GM12875 (cell line): ENCODE measurements around the gene KCNK17.

Experiments
- H3K4me3 ChIP-seq: one replicate; pipeline ENCODE4 v1.5.1; 2011; ENCODE audit warnings: low read depth, low read length, control low read depth
- TF ChIP-seq, protein P1 (sequence below): IDR thresholded peaks from 2 replicates; pipeline ENCODE4 v1.5.1; 2011; ENCODE audit warnings: low read depth, mild to moderate bottlenecking, control low read depth, inconsistent platforms, low read length, moderate library complexity, borderline replicate concordance; ENCODE audit not compliant: insufficient read depth

Gene KCNK17

DNA sequence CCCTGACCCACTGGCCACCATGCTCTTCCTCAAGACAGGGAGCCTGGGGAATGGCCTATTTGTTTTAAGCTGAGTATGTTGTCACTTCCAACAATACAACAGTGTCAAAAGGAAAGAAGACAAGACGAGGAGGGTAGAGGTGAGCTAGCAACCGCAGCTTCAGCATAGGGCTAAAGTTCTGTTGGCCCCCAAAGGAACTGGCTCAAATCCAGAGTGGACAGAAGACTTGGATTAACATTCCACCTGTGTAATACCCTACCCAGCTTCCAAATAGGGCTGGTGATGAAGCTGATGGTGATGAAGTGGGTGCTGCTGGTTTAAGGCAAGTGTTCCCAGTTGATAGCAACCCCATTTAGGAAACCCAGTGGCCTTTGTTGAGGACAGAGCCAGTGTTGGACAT, 53.3 kb downstream of the KCNK17 start:
- TF ChIP-seq, protein P1, sequence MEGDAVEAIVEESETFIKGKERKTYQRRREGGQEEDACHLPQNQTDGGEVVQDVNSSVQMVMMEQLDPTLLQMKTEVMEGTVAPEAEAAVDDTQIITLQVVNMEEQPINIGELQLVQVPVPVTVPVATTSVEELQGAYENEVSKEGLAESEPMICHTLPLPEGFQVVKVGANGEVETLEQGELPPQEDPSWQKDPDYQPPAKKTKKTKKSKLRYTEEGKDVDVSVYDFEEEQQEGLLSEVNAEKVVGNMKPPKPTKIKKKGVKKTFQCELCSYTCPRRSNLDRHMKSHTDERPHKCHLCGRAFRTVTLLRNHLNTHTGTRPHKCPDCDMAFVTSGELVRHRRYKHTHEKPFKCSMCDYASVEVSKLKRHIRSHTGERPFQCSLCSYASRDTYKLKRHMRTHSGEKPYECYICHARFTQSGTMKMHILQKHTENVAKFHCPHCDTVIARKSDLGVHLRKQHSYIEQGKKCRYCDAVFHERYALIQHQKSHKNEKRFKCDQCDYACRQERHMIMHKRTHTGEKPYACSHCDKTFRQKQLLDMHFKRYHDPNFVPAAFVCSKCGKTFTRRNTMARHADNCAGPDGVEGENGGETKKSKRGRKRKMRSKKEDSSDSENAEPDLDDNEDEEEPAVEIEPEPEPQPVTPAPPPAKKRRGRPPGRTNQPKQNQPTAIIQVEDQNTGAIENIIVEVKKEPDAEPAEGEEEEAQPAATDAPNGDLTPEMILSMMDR, result no peak
- H3K4me3 ChIP-seq, result no peak overlapping the region

DNA sequence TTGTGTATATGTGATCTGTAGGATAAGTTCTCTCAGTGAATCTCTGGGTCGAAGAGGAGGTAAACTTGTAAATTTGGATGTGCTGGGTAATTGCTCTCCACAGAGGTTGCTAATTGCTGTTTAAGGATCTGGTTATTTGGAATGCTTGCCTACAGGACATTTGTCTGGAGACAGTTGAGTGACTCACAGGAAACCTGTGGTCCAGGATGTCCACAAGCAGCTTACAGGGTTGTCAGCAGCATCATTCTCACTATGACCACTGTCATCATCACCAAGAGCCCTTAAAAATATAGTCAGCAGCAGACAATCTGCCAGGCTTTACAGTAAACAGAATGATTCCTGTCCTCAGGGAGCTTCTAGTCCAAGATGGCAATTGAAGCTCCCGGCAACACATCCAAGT, 53.8 kb downstream of the KCNK17 start:
- H3K4me3 ChIP-seq, result no peak overlapping the region
- TF ChIP-seq, protein P1, result no peak

DNA sequence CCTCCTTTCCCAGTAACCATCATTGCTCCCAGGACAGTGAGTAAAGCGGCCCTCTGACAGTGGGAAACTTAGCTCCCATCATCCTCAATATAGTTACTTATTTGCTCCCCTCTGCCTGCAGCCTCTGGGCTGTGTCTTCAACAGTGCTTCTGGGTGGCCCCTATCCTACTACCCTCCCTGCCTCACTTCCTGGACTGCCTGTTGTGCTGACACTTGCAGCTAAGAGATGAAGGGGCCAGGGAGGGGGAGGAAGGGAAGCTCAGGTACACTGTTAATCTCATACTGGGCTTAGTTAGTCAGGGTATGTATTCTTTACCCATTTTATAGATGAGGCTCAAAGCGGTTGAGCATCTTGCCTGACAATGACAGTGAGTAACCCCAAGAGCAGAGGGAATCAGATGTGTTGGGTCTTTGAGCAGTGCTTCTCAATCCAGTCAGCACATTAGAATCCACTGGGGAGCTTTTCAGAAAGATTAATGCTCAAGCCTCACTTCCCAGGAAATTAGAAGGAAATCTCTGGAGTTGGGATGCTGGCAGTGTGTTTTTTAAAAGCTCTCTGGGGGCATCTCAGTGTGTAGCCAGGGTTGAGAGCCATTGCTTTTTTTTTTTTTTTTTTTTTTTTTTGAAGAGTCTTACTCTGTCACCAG, 57.8 kb downstream of the KCNK17 start:
- TF ChIP-seq, protein P1, result no peak
- H3K4me3 ChIP-seq, result no peak overlapping the region

GRCh38 chr6:39254999-39255535, 59.2 kb downstream of the KCNK17 start:
- TF ChIP-seq, protein P1, result no peak
- no peak overlapping the region for H3K4me3 ChIP-seq

- TF ChIP-seq, protein P1, result no peak
- H3K4me3 ChIP-seq, result no peak overlapping the region
Observed at GRCh38 chr6:39251406-39251805, 62.8 kb downstream of the KCNK17 start.

DNA sequence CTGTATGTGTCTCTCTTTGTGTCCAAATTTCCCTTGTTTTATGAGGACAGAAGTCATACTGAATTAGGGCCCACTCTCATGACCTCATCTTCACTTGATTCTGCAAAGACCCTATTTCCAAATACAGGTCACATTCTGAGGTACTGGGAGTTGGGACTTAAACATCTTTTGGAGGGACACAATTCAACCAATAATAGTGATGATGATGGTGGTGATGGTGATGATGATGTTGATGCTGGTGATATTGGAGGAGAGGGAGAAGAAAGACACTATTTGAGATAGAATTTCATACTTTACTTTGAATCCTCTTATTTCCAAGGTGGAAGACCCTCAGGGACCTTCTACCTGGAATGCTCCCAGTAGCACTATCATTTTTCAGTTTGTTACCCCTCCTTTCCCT, 63.7 kb downstream of the KCNK17 start:
- H3K4me3 ChIP-seq, result no peak overlapping the region
- TF ChIP-seq, protein P1, result no peak

GRCh38 chr6:39249278-39249677, 64.9 kb downstream of the KCNK17 start:
- TF ChIP-seq, protein P1, result no peak

More at GRCh38 chr6:39249278-39249677, 64.9 kb downstream of the KCNK17 start:
- H3K4me3 ChIP-seq, result no peak overlapping the region
